WERI-Rb-1 (cell line): ENCODE data around the gene GSC.
"Not testable (repeated sequence)": the region's sequence is repeated elsewhere in the genome, so short reads cannot be mapped to it uniquely, and the experiment has no call there.

Experiments
- DNase-seq: peaks from one replicate; pipeline ENCODE4 v3.0.0-alpha.2; 2020
- H3K27ac ChIP-seq: fragments of 250-450 bp; sonication (Bioruptor Pico); 2 replicates; pipeline ENCODE4 v1.5.1; 2020; ENCODE audit warnings: mild to moderate bottlenecking, moderate library complexity
- H3K27me3 ChIP-seq: fragments of 250-450 bp; sonication (Bioruptor Pico); 2 replicates; pipeline ENCODE4 v1.5.1; 2021; ENCODE audit warnings: mild to moderate bottlenecking, low read depth, moderate library complexity; ENCODE audit not compliant: insufficient read depth, severe bottlenecking
- H3K36me3 ChIP-seq: fragments of 250-450 bp; sonication (Bioruptor Pico); 2 replicates; pipeline ENCODE4 v1.5.1; 2020; ENCODE audit warnings: mild to moderate bottlenecking, moderate library complexity
- H3K4me3 ChIP-seq: 2 replicates; pipeline ENCODE4 v1.5.1; 2011; ENCODE audit warnings: low read depth, mild to moderate bottlenecking, control low read depth, low read length
- H3K9me3 ChIP-seq: fragments of 250-450 bp; sonication (Bioruptor Pico); 2 replicates; pipeline ENCODE4 v1.5.1; 2021; ENCODE audit warnings: mild to moderate bottlenecking, moderate library complexity; ENCODE audit not compliant: severe bottlenecking
- CTCF ChIP-seq: IDR thresholded peaks from 2 replicates; pipeline ENCODE4 v1.5.1; 2011; ENCODE audit warnings: low read depth, mild to moderate bottlenecking, control low read depth, inconsistent platforms, low read length

The GSC gene

GRCh38 chr14:94748667-94749347 is 21.1 kb downstream of the GSC start:
- Histone ChIP-seq H3K9me3 (no peaks in the 10 kb centered on the region), H3K27me3 (no peaks in the 10 kb centered on the region), H3K27ac (no peak overlapping the region), H3K4me3 (no peak overlapping the region), H3K36me3 (no peaks in the 10 kb centered on the region)
- peak; percentile 86 for TF ChIP-seq CTCF
- peak; percentile 58 for DNase-seq

GRCh38 chr14:94747739-94748138 is 22.2 kb downstream of the GSC start:
- no peaks in the 10 kb centered on the region for H3K9me3 ChIP-seq
- H3K27ac ChIP-seq = no peak overlapping the region
- DNase-seq = no peak
- TF ChIP-seq CTCF = no peak
- H3K36me3 ChIP-seq = no peaks in the 10 kb centered on the region
- H3K27me3 ChIP-seq = no peaks in the 10 kb centered on the region
- no peak overlapping the region for H3K4me3 ChIP-seq

- H3K36me3 ChIP-seq, H3K9me3 ChIP-seq, H3K27ac ChIP-seq, H3K27me3 ChIP-seq, DNase-seq, H3K4me3 ChIP-seq: not testable (repeated sequence)
Measured at GRCh38 chr14:94747153-94747552, 22.8 kb downstream of the GSC start.

- no peaks in the 10 kb centered on the region for H3K27me3 ChIP-seq
- no peak overlapping the region for H3K27ac ChIP-seq
- no peak for DNase-seq
- TF ChIP-seq CTCF = no peak
- no peaks in the 10 kb centered on the region for H3K36me3 ChIP-seq
- H3K9me3 ChIP-seq = no peaks in the 10 kb centered on the region
- no peak overlapping the region for H3K4me3 ChIP-seq
Measured at GRCh38 chr14:94746131-94746530, 23.8 kb downstream of the GSC start.

- DNase-seq = no peak
- no peaks in the 10 kb centered on the region for H3K9me3 ChIP-seq
- H3K4me3 ChIP-seq = no peak overlapping the region
- H3K36me3 ChIP-seq = no peaks in the 10 kb centered on the region
- TF ChIP-seq CTCF = no peak
- no peaks in the 10 kb centered on the region for H3K27me3 ChIP-seq
- no peak overlapping the region for H3K27ac ChIP-seq
Measured at GRCh38 chr14:94738751-94739150, 31.2 kb downstream of the GSC start.

- Histone ChIP-seq H3K4me3 (no peak overlapping the region), H3K36me3 (no peaks in the 10 kb centered on the region), H3K9me3 (no peaks in the 10 kb centered on the region), H3K27ac (no peak overlapping the region), H3K27me3 (no peaks in the 10 kb centered on the region)
- no peak for DNase-seq
- no peak for TF ChIP-seq CTCF
Measured at GRCh38 chr14:94738097-94738496, 31.8 kb downstream of the GSC start.
